Ecto neural progenitor cell (in vitro differentiated cells): ENCODE measurements around the gene MFAP2.
"Not testable (repeated sequence)": the region's sequence is repeated elsewhere in the genome, so short reads cannot be mapped to it uniquely, and the experiment has no call there.

Experiments used
- DNase-seq: peaks from one replicate; pipeline ENCODE4 v3.0.0-alpha.2; 2018; ENCODE audit warnings: low spot score

The MFAP2 gene

DNA sequence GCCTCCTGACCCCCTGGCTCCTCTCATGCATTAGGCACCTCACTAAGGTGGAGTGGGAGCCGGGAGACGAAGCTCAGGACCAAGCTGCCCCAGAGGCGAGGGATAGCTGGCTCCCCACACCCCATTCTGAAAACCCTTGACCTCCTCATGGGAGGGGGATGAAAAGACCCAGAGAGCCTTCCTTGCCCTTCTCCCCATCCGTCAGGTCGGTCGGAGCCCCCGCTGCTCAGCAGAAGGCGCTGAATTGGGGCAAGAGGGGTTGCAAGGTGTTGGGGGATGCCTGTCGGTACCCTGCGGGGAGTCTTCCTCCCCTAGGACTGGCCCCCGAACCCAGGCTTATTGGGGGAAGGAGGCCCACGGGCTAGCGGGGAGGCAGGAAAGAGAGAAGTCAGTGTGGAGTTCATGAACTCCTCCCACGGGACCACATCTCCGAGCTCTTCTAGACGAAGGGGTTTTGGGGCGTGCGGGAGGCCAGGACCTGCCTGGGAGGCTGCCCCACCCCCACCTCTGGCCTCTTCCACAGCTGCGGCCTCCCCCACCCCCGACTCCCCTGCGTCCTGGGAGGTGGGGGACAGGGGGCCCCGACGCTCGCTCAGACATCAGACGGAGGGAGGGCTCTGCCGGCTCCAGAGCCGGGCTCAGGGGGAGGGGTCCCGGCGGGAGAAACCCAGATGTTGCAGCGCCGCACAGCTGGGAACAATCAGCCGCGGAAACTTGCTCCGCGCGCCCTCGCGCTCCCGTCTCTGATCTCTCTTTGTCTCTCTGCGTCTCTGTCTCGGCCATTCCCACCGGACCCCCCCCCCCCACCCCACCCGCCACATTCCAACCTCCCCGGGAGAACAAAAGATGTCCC is 719 bp downstream of the MFAP2 start:
- DNase-seq: no peak

DNA sequence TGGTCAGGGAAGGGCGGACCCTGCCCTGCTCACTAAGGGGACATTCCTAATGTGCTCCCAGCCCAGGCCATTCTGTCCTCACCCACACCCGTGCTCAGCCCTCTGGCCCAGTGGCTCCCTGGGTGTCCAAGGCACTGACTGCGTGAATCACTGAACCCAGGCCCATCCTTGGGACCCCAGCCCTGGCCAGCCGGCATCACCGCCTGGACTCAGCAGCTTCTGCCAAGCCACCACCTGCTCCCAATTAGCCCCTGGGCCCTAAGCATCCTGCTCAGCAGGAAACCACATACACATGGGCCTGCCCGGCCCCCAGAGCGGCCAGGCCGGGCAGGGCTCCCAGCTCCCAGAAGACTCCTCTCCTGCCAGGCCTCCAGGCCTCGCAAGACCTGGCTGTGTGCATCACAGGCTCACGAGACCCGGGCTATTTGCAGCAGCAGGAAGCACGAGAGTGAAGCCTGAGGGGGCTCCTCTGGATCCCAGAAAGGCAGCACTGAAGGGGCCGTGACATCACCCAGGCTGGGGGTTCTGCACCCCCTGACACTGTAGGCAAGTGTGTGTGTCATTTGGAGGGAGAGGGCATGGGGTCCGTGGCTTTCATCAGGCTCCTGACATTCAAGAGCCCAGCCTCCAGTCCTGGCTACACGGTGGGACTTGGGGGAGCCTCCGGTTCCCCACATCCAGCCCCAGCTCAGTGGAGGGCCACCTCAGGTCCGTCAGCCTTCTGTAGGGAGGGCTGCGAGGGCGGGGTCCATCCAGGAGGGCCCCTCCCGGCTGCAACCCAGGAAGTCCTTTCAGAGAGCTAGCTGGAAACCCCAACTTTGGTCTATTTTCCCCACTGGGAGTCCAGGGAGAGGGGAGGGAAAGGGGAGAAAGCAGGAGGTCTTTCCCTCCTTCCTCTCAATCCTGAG is 1.6 kb downstream of the MFAP2 start:
- DNase-seq: no peak

DNA sequence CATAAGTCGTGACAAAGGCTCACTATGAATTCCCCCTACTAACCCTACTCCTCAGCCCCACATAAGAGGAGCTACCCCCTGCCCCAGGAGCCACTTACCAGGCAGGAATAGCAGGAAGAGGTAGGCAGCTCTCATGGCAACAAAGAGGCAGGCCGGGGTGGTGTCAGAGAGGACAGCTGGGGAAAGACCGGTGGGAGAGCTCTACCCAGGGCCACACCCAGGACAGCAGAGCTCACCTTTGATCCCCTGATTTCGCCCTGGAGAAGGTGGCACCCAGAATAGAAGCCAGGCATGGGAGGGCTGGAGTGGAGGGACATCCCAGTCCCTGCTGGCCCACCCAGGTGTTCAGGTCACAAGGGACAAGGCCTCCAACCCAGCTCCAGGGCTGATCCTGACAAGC is 2.3 kb downstream of the MFAP2 start:
- no peak for DNase-seq

DNA sequence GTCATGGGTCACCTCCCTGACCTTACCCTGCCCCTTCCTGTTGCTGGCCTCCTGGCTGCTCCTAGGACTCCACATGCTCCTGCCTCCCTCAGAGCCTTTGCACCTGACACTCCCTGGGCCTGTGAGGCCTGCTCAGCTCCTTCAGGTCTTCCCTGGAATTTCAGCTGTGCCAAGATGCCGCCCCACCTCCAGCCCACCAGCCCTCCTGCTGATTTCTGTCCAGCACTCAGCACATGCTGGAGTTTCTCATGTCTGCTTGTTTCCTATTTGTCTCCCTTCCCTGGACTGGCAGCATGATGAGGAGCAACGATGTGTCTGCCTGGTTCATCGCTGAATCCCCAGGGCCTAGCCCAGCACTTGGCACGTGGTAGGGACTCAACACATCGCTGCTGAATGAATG is 3.0 kb downstream of the MFAP2 start:
- DNase-seq: no peak

DNA sequence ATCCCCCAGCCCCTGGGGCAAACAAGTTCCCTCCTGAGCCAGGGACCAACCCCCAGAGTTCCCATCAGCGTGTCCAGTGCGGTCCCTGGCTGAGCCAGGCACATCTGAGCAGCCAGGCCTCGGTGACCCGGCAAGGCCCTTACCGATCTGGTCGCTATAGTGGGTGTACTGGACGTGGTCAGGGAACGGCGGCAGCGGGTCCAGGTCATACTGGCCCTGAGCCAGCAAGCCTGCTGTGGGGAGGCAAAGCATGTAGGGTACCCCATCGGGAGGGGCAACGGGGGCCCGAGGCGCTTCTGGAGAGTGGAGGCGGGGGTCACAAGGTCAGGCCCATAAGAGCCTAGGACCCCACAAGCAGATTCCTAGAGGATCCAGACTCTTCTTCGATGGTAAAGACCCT is 3.5 kb downstream of the MFAP2 start:
- no peak for DNase-seq

DNA sequence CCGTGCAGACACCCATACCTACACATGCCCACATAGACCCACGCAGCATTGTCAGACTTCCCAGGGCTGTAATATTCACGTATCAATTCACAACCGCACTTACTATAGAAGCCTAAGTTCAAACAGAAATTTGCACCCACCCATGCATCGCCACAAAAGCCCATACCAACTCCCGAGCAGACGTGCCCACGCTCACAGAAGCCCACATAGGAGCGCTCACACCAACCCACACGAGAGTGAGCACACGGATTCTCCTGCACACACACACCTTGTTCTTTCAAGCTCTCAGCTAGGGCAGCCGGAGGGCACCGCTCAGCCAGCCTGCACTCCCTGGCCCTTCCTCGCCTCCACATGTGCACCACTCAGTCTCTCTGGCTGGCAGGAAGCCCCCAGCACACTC is 4.6 kb downstream of the MFAP2 start:
- no peak for DNase-seq

DNA sequence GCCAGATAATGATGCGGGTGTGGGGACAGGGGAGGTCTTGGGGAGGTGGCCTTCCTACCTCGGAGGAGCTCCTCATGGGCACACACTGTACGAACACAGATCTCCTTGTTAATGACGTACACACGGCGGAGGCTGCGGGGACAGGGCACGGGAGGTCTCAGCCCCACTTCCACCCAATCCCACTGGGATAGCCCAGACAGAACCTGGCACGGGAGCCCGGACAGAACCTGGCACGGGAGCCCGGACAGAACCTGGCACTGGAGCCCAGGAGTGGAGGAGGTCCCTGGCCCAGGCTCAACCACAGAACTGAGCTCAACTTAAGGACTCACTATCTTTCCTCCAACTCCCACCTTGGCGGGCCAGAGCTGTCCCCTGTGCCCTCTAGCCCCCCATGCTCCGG is 5.2 kb downstream of the MFAP2 start:
- no peak for DNase-seq

DNA sequence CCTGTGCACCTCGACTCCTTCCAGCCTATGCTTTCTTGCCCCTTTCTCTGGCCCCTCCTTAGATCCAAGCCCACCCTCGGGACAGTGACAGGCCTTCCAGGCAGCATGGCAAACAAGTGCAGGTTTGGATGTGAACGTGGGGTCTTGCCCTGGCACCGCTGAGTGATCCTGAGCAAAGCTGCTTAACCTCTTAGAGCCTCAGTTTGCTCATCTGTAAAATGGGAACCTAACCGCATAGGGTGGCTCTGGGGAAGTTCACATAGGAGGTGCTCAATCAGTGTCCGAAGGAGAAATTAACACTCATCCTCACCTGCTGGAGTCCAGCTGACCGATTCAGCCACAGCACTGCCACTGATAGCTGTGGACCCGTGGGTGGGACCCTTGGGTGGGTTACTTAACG is 7.2 kb downstream of the MFAP2 start:
- no peak for DNase-seq

DNA sequence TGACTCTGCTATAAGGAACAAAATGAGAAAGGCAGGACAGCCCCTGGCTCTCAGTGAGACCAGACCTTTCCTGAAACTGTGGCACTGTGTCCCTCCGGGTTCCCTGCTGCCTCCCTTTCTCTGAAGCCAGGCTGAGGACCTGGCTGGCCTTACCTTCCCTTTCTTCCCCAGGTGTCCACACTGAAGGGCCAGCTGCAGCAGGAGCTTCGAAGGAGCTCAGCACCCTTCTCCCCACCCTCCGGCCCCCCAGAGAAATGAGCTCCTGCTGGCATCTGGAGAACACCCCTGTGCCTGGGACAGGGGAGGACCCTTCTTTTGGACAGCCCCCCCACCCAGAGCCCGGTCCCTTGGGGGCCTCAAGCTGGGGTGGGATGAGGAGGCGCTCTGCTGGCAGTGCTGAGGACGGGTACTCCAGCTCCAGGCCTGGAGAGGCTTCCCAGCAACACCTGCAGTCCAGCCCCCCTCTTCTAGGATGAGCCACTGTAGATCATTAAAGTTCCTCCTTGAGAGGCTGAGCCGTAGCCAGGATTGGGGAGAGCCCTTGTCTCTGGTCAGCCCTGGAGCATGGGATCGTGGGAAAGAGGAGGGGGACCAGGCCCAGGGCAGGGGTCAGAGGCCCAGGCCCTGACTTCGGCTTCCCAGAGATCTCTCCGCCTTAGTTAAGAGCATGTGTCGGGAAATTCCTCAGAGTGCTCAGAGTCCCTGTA is 8.1 kb downstream of the MFAP2 start:
- DNase-seq: no peak

DNA sequence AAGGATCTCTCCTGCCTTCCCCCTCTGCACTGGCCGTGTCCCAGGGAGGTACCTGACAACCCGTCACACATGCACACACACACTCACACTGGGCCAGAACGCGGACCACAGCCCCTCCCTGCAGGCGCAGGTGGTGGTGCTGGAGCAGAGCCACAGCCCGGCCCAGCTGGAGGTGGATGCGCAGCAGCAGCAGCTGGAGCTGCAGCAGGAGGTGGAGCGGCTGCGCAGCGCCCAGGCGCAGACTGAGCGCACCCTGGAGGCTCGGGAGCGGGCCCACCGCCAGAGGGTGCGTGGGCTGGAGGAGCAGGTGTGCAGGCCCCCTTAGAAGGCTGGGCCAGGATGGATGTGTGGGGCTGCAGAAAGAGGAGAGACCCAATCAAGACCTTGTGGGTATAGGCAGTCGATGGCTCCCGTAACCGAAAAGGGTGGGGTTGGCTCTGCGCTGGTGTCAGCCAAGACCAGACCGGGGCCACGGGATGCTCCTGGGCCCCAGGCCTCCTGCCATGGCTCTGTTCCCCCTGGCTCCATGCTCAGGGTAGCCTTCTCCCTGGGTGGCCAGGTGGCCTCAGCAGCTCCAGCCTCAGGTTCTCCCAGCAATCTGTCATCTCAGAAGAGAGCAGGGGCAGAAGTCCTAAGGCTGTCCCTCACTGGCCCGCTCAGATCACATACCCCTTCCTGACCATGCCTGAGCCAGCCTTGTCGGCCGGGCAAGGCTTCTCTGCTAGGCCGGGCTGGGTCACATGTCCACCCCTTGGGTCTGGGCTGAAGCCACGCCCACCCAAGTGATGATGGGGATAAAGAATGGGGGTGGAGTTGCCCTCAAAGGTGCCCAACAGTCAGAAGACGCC is 8.9 kb downstream of the MFAP2 start:
- no peak for DNase-seq

DNA sequence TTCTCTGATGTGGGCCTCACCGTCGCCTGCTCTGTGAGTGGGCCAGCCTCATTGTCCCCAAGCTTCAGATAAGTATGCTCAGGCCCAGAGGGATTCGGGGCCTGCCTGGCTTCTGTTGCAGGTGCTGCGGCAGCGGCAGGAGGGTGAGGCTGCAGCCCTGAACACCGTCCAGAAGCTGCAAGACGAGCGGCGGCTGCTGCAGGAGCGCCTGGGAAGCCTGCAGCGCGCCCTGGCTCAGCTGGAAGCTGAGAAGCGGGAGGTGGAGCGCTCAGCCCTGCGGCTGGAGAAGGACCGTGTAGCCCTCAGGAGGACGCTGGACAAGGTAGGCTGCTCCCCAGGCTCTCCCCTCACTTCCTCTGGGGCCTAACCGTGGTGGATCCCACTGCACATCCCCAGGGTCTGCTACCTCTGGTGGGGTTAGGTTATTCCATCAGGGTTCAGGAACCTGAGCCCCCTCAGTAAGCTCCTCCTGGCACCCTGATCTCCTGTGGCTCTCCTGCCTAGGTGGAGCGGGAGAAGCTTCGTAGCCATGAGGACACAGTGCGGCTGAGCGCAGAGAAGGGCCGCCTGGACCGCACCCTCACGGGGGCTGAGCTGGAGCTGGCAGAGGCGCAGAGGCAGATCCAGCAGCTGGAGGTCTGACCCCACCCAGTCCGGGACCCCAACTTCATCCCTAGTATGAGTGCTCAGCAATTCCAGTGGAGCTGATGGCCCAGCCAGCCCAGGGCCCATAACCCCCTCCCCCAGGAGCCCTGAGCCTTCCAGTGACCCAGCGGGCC is 10.1 kb downstream of the MFAP2 start:
- DNase-seq: no peak

DNA sequence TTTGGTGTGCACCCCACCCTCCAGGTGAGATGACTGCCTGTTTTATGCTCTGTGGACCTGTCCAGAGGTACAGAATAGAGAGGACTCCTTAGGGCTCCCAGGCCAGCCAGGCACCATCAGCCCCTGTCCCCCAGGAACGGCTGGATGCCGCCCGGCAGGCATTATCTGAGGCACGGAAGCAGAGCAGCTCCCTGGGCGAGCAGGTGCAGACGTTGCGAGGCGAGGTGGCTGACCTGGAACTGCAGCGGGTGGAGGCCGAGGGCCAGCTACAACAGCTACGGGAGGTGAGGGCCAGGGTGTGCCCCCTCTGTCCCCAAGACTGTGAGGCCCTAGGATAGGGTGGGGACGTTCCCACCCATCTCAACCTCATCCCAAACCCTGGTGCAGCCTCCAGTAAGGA is 10.8 kb downstream of the MFAP2 start:
- DNase-seq: no peak

DNA sequence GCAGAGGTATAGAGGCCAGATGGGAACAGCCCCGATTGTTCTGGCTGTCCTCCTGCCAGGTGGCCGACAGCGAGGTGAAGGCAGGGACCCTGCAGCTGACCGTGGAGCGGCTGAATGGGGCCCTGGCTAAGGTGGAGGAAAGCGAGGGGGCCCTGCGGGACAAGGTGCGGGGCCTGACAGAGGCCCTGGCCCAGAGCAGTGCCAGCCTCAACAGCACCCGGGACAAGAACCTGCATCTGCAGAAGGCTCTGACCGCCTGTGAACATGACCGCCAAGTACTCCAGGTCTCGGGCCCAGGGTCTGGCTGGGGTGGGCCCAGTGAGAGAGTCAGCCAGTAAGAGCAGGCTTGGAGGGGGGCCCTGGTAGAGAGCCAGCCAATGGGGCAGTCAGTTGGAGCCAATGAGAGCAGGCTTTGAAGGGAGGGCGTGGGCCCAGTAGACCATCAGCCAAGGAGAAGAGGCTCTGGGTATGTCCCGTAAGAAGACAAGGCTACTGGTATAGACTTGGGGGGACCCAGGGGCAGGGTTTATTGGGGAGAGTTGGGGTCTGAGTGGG is 11.3 kb downstream of the MFAP2 start:
- DNase-seq: no peak

DNA sequence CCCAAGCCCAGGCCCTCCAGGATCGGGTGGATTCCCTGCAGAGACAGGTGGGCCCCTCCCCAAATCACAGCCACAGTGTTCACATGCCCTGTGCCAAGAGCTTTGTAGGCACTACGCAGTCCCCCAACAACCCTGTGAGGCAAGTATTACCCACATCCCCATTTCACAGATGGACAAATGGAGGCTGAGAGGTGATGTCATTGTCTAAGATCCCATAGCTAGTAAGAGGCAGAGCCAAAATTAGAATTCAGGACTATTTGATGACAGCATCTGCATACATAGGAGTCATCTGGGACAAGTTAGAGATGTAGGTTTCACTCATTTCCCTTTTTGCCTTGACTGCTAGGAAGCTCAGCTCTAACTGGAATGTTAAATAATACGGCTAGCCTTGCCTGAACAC is 12.0 kb downstream of the MFAP2 start:
- no peak for DNase-seq

DNA sequence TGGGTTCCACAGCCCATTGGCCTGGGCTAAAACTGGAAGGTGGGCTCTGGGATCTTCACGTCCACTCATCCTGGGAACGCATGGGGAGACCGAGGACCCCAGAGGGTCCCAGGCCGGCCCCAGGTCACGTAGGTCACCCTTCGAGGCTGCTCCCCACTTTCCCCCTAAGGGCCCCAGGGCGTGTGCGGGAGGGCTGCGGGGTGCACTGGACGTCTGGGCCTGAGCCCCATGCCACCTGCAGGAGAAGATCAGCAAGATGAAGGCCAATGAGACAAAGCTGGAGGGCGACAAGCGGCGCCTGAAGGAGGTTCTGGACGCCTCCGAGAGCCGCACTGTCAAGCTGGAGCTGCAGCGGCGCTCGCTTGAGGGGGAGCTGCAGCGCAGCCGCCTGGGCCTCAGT is 12.5 kb downstream of the MFAP2 start:
- no peak for DNase-seq

DNA sequence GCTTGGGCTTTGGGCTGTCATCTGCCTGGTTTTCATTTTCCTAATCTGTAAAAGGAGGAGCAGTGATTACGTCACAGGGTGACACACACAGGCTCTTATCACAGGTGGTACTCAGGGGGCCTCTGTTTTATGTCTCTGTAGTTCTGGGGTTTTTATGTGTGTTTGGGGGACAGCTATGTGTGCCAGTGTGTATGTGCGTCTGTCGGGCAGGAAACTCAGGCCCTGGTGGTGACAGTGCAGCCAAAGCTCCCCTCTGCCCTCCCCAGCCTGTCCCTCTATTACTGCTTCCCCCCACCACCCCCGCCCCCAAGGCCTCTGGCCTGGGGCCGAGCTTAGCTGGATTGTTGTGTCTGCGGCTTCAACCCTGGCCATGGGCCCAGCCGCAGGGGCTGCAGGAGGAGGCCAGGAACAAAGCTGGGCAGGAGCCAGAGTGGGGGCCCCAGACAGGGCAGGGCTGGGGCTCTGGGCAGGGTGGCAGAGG is 13.3 kb downstream of the MFAP2 start:
- no peak for DNase-seq

DNA sequence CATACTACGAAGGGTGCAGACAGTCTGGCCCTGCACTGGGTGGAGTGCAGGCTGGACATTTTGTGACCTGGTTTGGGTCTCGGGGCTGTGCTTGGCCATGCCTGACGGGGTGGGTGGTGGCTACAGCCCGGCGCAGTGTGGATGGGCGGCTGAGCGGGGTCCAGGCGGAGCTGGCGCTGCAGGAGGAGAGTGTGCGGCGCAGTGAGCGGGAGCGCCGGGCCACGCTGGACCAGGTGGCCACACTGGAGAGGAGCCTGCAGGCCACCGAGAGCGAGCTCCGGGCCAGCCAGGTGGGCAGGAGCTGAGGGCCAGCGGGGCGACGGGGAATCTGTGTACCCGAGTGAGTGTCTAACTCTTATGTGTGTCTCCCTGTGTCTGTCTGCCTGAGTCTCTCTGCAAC is 14.1 kb downstream of the MFAP2 start:
- no peak for DNase-seq

DNA sequence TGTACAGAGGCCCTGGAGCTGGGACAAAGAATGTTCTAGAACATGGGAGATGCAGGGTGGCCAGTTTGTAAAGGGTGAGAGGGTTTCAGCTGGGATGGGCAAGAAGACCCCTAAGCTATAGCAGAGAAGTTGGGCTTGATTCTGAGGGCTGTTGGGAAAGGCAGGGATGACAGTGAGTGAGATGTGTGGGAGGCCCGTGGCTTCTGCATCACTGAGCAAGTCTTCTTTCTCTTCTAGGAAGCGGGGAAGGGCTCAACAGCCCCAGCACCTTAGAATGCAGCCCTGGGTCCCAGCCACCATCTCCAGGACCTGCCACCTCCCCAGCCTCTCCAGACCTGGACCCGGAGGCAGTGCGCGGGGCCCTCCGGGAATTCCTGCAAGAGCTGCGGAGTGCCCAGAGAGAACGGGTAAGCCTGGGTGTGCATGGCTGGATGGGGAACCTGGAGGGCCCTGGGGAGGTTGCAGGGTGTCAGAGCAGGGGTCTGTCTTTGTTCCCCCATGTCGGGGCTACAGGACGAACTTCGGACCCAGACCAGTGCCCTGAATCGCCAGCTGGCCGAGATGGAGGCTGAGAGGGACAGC is 14.8 kb downstream of the MFAP2 start:
- DNase-seq: no peak

DNA sequence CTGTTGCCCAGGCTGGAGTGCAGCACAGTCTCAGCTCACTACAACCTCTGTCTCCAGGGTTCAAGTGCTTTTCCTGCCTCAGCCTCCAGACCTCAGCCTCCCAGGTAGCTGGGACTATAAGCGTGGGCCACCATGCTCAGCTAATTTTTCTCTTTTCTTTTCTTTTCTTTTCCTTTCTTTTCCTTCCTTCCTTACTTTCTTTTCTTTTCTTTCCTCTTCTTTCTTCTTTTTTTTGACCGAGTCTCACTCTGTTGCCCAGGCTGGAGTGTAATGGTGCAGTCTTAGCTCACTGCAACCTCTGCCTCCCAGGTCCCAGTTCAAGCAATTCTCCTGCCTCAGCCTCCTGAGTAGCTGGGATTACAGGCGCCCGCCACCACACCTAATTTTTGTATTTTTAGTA is 16.3 kb downstream of the MFAP2 start:
- DNase-seq: not testable (repeated sequence)
